Erythroblast (primary cell): ENCODE data around the gene S100A12.

Source experiments
- GATA1 ChIP-seq: IDR thresholded peaks from 2 replicates; pipeline ENCODE4 v1.6.1; 2011; ENCODE audit warnings: low read depth, mild to moderate bottlenecking, control low read depth, low read length, moderate library complexity
- POLR2A ChIP-seq: IDR thresholded peaks from 2 replicates; pipeline ENCODE4 v1.6.1; 2011; ENCODE audit warnings: mild to moderate bottlenecking, low read length

DNA sequence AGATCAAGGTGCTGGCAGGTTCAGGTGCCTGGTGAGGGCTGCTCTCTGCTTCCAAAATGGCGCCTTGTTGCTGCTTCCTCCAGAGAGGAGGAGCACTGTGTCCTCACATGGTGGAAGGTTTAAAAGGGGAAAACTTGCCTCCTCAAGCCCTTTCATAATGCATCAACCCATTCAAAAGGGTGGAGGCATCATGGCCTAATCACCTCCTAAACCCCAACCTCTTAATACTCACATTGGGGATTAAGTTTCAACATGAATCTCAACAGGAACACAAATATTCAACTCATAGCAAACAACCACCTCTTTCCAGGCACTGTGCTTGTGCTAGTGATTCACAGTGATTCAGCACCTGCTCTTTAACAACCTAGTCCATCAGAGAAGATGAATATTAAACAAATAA is 4.2 kb downstream of the S100A12 start:
- TF ChIP-seq POLR2A (no peak), GATA1 (no peak)
